WI38 (cell line): Measurements from ENCODE around the gene TMTC2.
"Not testable (repeated sequence)": the region's sequence is repeated elsewhere in the genome, so short reads cannot be mapped to it uniquely, and the experiment has no call there.

Experiments used
- H3K4me3 ChIP-seq: 2 replicates; pipeline ENCODE4 v1.5.1; 2011; ENCODE audit warnings: low read depth, mild to moderate bottlenecking, control low read depth, low read length
- TF ChIP-seq, protein P1 (sequence below): IDR thresholded peaks from 2 replicates; pipeline ENCODE4 v1.5.1; 2012; ENCODE audit warnings: low read depth, mild to moderate bottlenecking, control low read depth, low read length

The TMTC2 gene

DNA sequence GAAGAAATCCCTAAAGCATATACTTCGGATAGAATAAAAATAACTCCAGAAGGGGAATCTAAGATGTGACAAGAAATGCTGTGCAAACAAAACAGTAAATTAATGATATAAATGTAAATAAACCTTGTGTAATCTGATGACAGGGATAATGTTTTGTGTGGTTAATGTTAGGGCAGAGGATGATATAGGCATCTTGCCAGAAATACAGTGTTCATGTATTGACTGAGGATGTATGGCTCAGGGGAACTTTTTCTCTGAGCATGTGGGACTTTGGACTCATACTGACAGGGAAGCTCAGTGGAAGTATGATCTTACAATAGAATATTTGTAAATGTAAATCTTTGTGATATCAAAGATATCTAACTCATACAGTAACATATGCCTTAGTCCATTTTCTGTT, 420.2 kb downstream of the TMTC2 start:
- TF ChIP-seq, protein P1, sequence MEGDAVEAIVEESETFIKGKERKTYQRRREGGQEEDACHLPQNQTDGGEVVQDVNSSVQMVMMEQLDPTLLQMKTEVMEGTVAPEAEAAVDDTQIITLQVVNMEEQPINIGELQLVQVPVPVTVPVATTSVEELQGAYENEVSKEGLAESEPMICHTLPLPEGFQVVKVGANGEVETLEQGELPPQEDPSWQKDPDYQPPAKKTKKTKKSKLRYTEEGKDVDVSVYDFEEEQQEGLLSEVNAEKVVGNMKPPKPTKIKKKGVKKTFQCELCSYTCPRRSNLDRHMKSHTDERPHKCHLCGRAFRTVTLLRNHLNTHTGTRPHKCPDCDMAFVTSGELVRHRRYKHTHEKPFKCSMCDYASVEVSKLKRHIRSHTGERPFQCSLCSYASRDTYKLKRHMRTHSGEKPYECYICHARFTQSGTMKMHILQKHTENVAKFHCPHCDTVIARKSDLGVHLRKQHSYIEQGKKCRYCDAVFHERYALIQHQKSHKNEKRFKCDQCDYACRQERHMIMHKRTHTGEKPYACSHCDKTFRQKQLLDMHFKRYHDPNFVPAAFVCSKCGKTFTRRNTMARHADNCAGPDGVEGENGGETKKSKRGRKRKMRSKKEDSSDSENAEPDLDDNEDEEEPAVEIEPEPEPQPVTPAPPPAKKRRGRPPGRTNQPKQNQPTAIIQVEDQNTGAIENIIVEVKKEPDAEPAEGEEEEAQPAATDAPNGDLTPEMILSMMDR = no peak
- no peak overlapping the region for H3K4me3 ChIP-seq

GRCh38 chr12:83110424-83110823, 423.7 kb downstream of the TMTC2 start:
- TF ChIP-seq, protein P1 = no peak
- H3K4me3 ChIP-seq = no peak overlapping the region

DNA sequence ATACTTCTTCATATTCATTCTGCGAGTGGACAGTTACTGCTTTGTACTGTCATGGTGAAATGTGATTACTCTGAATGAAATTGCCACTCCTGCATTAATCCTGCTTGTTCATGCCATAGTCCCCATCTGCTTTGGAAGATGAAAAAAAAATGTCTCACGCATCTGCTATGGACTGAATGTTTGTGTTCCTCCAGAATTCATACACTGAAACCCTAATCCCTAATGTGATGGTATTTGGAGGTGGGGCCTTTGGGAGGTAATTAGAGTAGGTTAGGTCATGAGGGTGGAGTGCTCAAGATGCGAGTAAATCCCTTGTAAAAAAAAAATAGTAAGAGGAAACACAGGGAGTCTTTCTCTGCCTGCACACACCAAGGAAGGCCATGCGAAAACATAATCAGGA, 427.2 kb downstream of the TMTC2 start:
- TF ChIP-seq, protein P1 = no peak
- H3K4me3 ChIP-seq = no peak overlapping the region

GRCh38 chr12:83114966-83115365, 428.3 kb downstream of the TMTC2 start:
- TF ChIP-seq, protein P1 = no peak
- H3K4me3 ChIP-seq = no peak overlapping the region

DNA sequence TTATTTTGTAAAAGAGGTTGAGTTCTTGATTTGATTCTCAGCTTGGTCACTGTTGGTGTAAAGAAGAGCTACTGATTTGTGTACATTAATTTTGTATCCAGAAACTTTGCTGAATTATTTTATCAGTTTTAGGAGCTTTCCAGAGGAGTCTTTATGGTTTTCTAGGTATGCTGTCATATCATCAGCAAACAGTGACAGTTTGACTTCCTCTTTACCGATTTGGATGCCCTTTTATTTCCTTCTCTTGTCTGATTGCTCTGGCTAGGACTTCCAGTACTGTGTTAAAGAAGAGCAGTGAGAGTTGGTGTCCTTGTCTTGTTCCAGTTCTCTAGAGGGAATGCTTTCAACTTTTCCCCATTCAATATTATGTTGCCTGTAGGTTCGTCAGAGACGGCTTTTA, 431.2 kb downstream of the TMTC2 start:
- not testable (repeated sequence) for H3K4me3 ChIP-seq

DNA sequence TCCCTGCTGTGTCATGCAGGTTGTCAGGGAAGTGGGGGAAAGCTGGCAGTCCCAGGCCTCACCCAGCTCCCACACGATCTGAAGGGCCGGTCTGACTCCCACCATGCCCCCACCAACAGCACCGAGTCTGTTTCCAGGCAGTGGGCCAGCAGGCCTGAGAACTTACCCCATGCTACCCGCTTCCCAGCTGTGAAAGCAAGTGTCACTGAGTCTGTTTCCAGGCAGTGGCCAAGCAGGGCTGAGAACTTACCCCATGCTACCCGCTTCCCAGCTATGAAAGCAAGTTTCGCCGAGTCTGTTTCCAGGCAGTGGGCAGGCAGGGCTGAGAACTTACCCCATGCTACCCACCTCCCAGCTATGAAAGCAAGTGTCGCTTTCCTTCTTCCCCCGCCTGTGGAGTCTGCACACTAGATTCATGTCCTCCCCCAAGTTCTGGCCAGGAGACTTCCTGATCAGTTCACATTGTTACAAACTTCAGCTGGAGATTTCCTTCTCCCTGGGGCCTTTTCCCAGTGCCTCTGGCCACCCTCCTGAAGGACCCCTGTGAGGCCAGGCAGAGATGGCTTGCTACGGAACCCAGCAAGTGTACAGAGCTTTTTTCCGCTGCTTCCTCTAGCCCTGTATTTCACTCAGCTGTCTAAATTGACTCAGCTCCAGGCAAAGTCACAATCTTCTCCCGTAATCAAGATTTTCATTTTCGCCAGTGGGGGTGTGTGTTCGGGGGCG, 435.4 kb downstream of the TMTC2 start:
- TF ChIP-seq, protein P1 = no peak
- H3K4me3 ChIP-seq = no peak overlapping the region

GRCh38 chr12:83122623-83122934, 435.9 kb downstream of the TMTC2 start:
- TF ChIP-seq, protein P1 = no peak
- H3K4me3 ChIP-seq = no peak overlapping the region

- TF ChIP-seq, protein P1 = no peak
- no peak overlapping the region for H3K4me3 ChIP-seq
These were observed 436.3 kb downstream of the TMTC2 start for GRCh38 chr12:83123039-83123438.
